A673 (cell line): Measurements from ENCODE around the gene DNAJC6. TPM values are rescaled to one million over a fixed set of nuclear protein-coding genes. Genes with fewer than 3 reads are reported as not detected.

Experiments used
- BruUV-seq: library from RNA; stranded (reverse); fragments of 400-500 nt; replicated peaks from 2 replicates; lab custom pipeline; 2021; lab: Mats Ljungman, UMichigan
- CTCF ChIA-PET: fragments of 300-600 bp; sonication (Branson Sonifier 250); formaldehyde crosslinking; loops from one replicate; lab custom pipeline; 2022; ENCODE audit warnings: antibody characterized with exemption; lab: Charles Lee
- POLR2A ChIA-PET: fragments of 300-600 bp; sonication (Branson Sonifier 250); formaldehyde crosslinking; loops from one replicate; lab custom pipeline; 2022; ENCODE audit warnings: antibody characterized with exemption; ENCODE audit not compliant: low non-redundant PET; lab: Charles Lee
- DNase-seq: peaks from one replicate; pipeline ENCODE4 v3.0.0-alpha.2; 2015; ENCODE audit warnings: low spot score
- H3K27ac ChIP-seq: fragments of 200-600 bp; sonication (generic); 2 replicates; pipeline ENCODE4 v1.5.1; 2016; ENCODE audit warnings: mixed run types, low read depth, mild to moderate bottlenecking, mixed read lengths, antibody characterized with exemption, low read length; ENCODE audit not compliant: poor library complexity, severe bottlenecking
- H3K27me3 ChIP-seq: fragments of 200-600 bp; sonication (generic); replicated peaks from 2 replicates; pipeline ENCODE4 v1.6.1; 2017; ENCODE audit warnings: mixed run types, low read depth, mild to moderate bottlenecking, mixed read lengths, antibody characterized with exemption, low read length; ENCODE audit not compliant: insufficient read depth, poor library complexity
- H3K36me3 ChIP-seq: fragments of 200-600 bp; sonication (generic); 2 replicates; pipeline ENCODE4 v1.6.1; 2016; ENCODE audit warnings: mixed run types, mild to moderate bottlenecking, mixed read lengths, antibody characterized with exemption, low read length; ENCODE audit not compliant: insufficient read depth, poor library complexity, severe bottlenecking
- H3K4me1 ChIP-seq: fragments of 200-600 bp; sonication (generic); 2 replicates; pipeline ENCODE4 v1.6.1; 2017; ENCODE audit warnings: mixed run types, mild to moderate bottlenecking, mixed read lengths, antibody characterized with exemption, low read length; ENCODE audit not compliant: insufficient read depth, poor library complexity, severe bottlenecking
- H3K4me3 ChIP-seq: fragments of 200-600 bp; sonication (generic); 2 replicates; pipeline ENCODE4 v1.5.1; 2016; ENCODE audit warnings: low read depth, mixed run types, mild to moderate bottlenecking, mixed read lengths, low read length; ENCODE audit not compliant: poor library complexity, severe bottlenecking
- H3K9me3 ChIP-seq: fragments of 200-600 bp; sonication (generic); 2 replicates; pipeline ENCODE4 v1.6.1; 2016; ENCODE audit warnings: mixed run types, low read depth, mild to moderate bottlenecking, mixed read lengths, antibody characterized with exemption, low read length; ENCODE audit not compliant: poor library complexity, severe bottlenecking
- EZH2 ChIP-seq: fragments of 200-600 bp; sonication (generic); IDR thresholded peaks from 2 replicates; pipeline ENCODE4 v1.6.1; 2017; ENCODE audit warnings: borderline replicate concordance, low read depth, mild to moderate bottlenecking, mixed read lengths, antibody characterized with exemption, low read length; ENCODE audit not compliant: poor library complexity, severe bottlenecking
- intact Hi-C: fragments of 100-400 bp; cut with micrococcal nuclease; formaldehyde crosslinking; loops from one replicate; pipeline ENCODE4 v1.10.0; 2022; ENCODE audit not compliant: unreplicated experiment
- total RNA-seq: library from RNA; stranded (reverse); gene quantifications from 2 replicates; pipeline ENCODE4 v1.2.3, GENCODE V29; 2021
- TF ChIP-seq, protein P1 (sequence below): fragments of 300-800, 200-600 bp; sonication (generic); conservative IDR thresholded peaks from 2 replicates; pipeline ENCODE4 v1.5.1; 2017; ENCODE audit warnings: low read depth, mild to moderate bottlenecking, antibody characterized with exemption, low read length, moderate library complexity, mixed read lengths

DNAJC6 gene
- total RNA-seq, 1 experiment from 2014 or later: 1.1 TPM

DNA sequence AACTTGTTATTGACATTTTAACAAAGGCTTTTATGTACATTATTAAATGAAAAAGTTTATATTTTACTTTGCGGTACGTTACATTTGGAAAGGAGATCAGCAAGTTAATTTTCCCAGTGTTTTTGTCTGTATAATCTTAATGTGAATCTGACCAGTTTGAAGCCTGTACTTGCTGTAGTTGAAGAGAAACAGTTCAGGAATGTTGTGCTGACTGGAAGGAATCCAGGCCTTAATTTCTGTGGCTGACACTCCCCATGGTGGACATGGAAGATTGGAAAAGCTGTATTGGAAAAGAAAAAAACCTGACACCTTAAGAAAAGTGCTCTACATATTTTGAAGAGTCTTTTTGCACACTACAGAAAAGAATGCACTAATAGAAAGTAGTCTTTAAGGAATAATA lies 126.6 kb downstream of the DNAJC6 start:
- Histone ChIP-seq H3K27ac (no peak overlapping the region), H3K4me1 (no peaks in the 10 kb centered on the region), H3K36me3 (no peaks in the 10 kb centered on the region), H3K27me3 (no peaks in the 10 kb centered on the region), H3K9me3 (no peaks in the 10 kb centered on the region), H3K4me3 (no peak overlapping the region)
- ChIA-PET CTCF (no interaction called here), POLR2A (no interaction called here)
- no peak for TF ChIP-seq EZH2
- TF ChIP-seq, protein P1, sequence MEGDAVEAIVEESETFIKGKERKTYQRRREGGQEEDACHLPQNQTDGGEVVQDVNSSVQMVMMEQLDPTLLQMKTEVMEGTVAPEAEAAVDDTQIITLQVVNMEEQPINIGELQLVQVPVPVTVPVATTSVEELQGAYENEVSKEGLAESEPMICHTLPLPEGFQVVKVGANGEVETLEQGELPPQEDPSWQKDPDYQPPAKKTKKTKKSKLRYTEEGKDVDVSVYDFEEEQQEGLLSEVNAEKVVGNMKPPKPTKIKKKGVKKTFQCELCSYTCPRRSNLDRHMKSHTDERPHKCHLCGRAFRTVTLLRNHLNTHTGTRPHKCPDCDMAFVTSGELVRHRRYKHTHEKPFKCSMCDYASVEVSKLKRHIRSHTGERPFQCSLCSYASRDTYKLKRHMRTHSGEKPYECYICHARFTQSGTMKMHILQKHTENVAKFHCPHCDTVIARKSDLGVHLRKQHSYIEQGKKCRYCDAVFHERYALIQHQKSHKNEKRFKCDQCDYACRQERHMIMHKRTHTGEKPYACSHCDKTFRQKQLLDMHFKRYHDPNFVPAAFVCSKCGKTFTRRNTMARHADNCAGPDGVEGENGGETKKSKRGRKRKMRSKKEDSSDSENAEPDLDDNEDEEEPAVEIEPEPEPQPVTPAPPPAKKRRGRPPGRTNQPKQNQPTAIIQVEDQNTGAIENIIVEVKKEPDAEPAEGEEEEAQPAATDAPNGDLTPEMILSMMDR: no peak
- intact Hi-C loops: no loop called here
- BruUV-seq: no TSS peak
- no peak for DNase-seq

DNA sequence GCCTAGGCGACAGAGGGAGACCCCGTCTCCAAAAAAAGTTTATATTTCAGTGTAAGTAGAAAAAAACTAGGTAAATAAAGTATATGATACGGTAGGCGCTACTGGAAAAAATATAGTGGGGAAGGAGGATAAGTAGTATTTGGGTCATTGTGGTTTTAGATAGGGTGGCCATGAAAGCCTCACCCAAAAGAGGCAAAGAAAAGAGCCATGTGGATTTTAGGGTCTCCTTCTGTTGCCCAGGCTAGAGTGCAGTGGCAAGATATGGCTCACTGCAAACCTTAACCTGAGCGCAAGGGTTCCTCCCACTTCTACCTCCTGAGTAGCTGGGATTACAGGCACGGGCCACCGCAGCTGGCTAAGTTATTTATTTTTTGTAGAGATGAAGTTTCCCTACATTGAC lies 128.3 kb downstream of the DNAJC6 start:
- no peaks in the 10 kb centered on the region for H3K27me3 ChIP-seq
- H3K27ac ChIP-seq: no peak overlapping the region
- H3K36me3 ChIP-seq: no peaks in the 10 kb centered on the region
- H3K4me1 ChIP-seq: no peaks in the 10 kb centered on the region
- no TSS peak for BruUV-seq
- intact Hi-C loops: no loop called here
- ChIA-PET CTCF (no interaction called here), POLR2A (no interaction called here)
- no peaks in the 10 kb centered on the region for H3K9me3 ChIP-seq
- DNase-seq: no peak
- no peak overlapping the region for H3K4me3 ChIP-seq
- no peak for TF ChIP-seq EZH2
- TF ChIP-seq, protein P1: no peak

DNA sequence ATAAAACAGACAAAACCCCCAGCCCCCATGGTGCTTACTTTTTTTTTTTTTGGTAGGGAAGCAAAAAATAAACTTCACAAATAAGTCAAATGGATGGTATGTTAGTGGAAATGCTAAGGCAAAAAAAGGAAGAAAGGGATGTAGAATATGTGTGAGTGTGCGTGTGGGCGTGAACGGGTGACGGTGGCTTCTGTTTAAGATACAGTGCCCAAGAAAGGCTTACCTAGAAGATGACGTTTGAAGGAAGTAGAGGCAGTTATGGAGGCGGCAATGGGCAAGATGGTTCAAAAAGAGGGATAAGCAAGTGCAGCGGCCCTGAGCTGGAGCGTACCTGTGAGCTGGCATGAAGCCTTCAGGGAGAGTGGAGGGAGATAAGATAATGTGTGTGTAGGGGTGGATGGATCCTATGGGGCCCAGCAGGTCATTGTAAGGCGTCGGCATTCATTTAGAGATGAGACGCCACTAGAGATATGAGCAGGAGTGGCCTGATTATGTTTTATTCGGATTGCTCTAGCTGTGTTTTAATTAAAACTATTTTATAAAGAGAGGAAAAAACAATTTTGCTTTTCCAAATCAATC lies 131.1 kb downstream of the DNAJC6 start:
- Histone ChIP-seq H3K4me3 (no peak overlapping the region), H3K36me3 (no peaks in the 10 kb centered on the region), H3K27ac (no peak overlapping the region), H3K9me3 (no peaks in the 10 kb centered on the region), H3K27me3 (no peaks in the 10 kb centered on the region), H3K4me1 (no peaks in the 10 kb centered on the region)
- BruUV-seq: no TSS peak
- intact Hi-C loops: no loop called here
- ChIA-PET POLR2A (interaction anchor here (0.7 kb wide), 1 partner anchor 19 kb away, joined by 3 read pairs; no protein-coding TSS in a partner anchor), CTCF (interaction anchor here (1.1 kb wide), 1 partner anchor 9 kb away, joined by 4 read pairs; no protein-coding TSS in a partner anchor)
- DNase-seq: no peak
- no peak for TF ChIP-seq EZH2
- TF ChIP-seq, protein P1: no peak
